ENCODE results near the gene MALSU1.

Gene MALSU1

GRCh38 chr7:23349484-23350157 is 50.5 kb downstream of the MALSU1 start:
- H3K4me2 ChIP-seq (ENCODE audit: low read length): no peak overlapping the region
- H3K79me2 ChIP-seq (ENCODE audit: control insufficient read depth, low read length): peaks cover 18% of the 10 kb centered on the region
- peaks cover 11% of the 10 kb centered on the region for H3F3A ChIP-seq (ENCODE audit: control insufficient read depth, insufficient read depth)
- H3K9me3 ChIP-seq (ENCODE audit: control insufficient read depth, insufficient read depth, low read length): no peaks in the 10 kb centered on the region
- H3K9me2 ChIP-seq (replicated peaks; ENCODE audit: control insufficient read depth, low read length): no peaks in the 10 kb centered on the region
- peaks cover 85% of the 10 kb centered on the region for H3K36me3 ChIP-seq (ENCODE audit: control insufficient read depth, low read length)
- no peak for TF ChIP-seq EZH2phosphoT487 (IDR thresholded peaks at IDR 0.05; ENCODE audit: borderline replicate concordance, low read length)
- TF ChIP-seq CTCF (IDR thresholded peaks at IDR 0.05; ENCODE audit: low read depth, low read length, poor library complexity, severe bottlenecking): no peak
- no peaks in the 10 kb centered on the region; the same call in 1 of the 2 replicates for H4K20me1 ChIP-seq (ENCODE audit: control insufficient read depth, insufficient read depth, low read depth, low read length)
- H3K27me3 ChIP-seq (ENCODE audit: control insufficient read depth, low read length): no peaks in the 10 kb centered on the region
- no peak overlapping the region for H3K4me3 ChIP-seq (ENCODE audit: low read length)
- no peak overlapping the region for H3K27ac ChIP-seq (ENCODE audit: low read depth, low read length)
- H3K4me1 ChIP-seq (ENCODE audit: control insufficient read depth, low read length): peaks cover 35% of the 10 kb centered on the region

- no peak for TF ChIP-seq EZH2phosphoT487 (IDR thresholded peaks at IDR 0.05; ENCODE audit: borderline replicate concordance, low read length)
- no peak for TF ChIP-seq CTCF (IDR thresholded peaks at IDR 0.05; ENCODE audit: low read depth, low read length, poor library complexity, severe bottlenecking)
- Histone ChIP-seq H3K36me3 (ENCODE audit: control insufficient read depth, low read length) (peaks cover 83% of the 10 kb centered on the region), H3K79me2 (ENCODE audit: control insufficient read depth, low read length) (peaks cover 25% of the 10 kb centered on the region), H3K9me3 (ENCODE audit: control insufficient read depth, insufficient read depth, low read length) (no peaks in the 10 kb centered on the region), H3K4me3 (ENCODE audit: low read length) (no peak overlapping the region), H3K27me3 (ENCODE audit: control insufficient read depth, low read length) (no peaks in the 10 kb centered on the region), H3K9me2 (replicated peaks; ENCODE audit: control insufficient read depth, low read length) (no peaks in the 10 kb centered on the region), H3F3A (ENCODE audit: control insufficient read depth, insufficient read depth) (peaks cover 11% of the 10 kb centered on the region), H3K27ac (ENCODE audit: low read depth, low read length) (no peak overlapping the region), H3K4me1 (ENCODE audit: control insufficient read depth, low read length) (peaks cover 38% of the 10 kb centered on the region), H3K4me2 (ENCODE audit: low read length) (no peak overlapping the region), H4K20me1 (ENCODE audit: control insufficient read depth, insufficient read depth, low read depth, low read length) (no peaks in the 10 kb centered on the region; the same call in 1 of the 2 replicates)
These were observed 51.3 kb downstream of the MALSU1 start for GRCh38 chr7:23350466-23350865.

GRCh38 chr7:23353172-23353571 is 54.0 kb downstream of the MALSU1 start:
- TF ChIP-seq CTCF (IDR thresholded peaks at IDR 0.05; ENCODE audit: low read depth, low read length, poor library complexity, severe bottlenecking) (no peak), EZH2phosphoT487 (IDR thresholded peaks at IDR 0.05; ENCODE audit: borderline replicate concordance, low read length) (no peak)
- H4K20me1 ChIP-seq (ENCODE audit: control insufficient read depth, insufficient read depth, low read depth, low read length): no peaks in the 10 kb centered on the region; the same call in 1 of the 2 replicates
- no peak overlapping the region for H3K4me3 ChIP-seq (ENCODE audit: low read length)
- peak overlapping the region; percentile 10; the same call in 1 of the 2 replicates for H3K4me2 ChIP-seq (ENCODE audit: low read length)
- H3K9me2 ChIP-seq (replicated peaks; ENCODE audit: control insufficient read depth, low read length): no peaks in the 10 kb centered on the region
- H3K27ac ChIP-seq (ENCODE audit: low read depth, low read length): no peak overlapping the region
- no peaks in the 10 kb centered on the region for H3K27me3 ChIP-seq (ENCODE audit: control insufficient read depth, low read length)
- peaks cover 48% of the 10 kb centered on the region for H3K79me2 ChIP-seq (ENCODE audit: control insufficient read depth, low read length)
- peaks cover 32% of the 10 kb centered on the region for H3K4me1 ChIP-seq (ENCODE audit: control insufficient read depth, low read length)
- peaks cover 8% of the 10 kb centered on the region; the same call in 1 of the 2 replicates for H3F3A ChIP-seq (ENCODE audit: control insufficient read depth, insufficient read depth)
- peaks cover 76% of the 10 kb centered on the region for H3K36me3 ChIP-seq (ENCODE audit: control insufficient read depth, low read length)
- no peaks in the 10 kb centered on the region for H3K9me3 ChIP-seq (ENCODE audit: control insufficient read depth, insufficient read depth, low read length)

Data from DOHH2 (cell line).